GM19395 (cell line): ENCODE measurements around the gene MAGEB6.
"Not testable (repeated sequence)": the region's sequence is repeated elsewhere in the genome, so short reads cannot be mapped to it uniquely, and the experiment has no call there.

ENCODE experiments used
- ATAC-seq: cut with Tn5 transposase; IDR thresholded peaks from one replicate; pipeline ENCODE4 v1.9.1; 2021; ENCODE audit warnings: mild to moderate bottlenecking, moderate library complexity; ENCODE audit not compliant: unreplicated experiment

The MAGEB6 gene, protein sequence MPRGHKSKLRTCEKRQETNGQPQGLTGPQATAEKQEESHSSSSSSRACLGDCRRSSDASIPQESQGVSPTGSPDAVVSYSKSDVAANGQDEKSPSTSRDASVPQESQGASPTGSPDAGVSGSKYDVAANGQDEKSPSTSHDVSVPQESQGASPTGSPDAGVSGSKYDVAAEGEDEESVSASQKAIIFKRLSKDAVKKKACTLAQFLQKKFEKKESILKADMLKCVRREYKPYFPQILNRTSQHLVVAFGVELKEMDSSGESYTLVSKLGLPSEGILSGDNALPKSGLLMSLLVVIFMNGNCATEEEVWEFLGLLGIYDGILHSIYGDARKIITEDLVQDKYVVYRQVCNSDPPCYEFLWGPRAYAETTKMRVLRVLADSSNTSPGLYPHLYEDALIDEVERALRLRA

DNA sequence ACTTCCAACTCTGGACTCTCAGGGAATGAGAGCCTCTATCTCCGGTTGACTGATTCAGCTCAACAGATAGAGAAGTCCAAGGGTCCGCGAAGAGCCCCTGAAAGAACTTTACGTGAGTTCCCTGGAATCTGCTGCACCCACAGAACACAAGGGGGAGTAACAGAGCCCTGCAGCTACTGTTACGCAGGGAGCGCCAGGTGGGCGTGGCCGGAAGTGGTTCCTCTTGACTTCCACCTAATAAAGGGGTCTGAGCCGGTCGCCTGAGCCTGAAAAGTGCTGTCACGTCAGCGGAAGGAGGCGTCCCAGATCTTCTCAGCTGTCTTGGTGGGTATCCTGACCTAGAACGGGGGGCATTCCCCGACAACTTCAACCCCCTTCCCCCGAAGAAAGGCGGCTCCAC lies at the start of gene MAGEB6:
Gene MAGEB6, plus strand, starts transcription at position 237 of the 400 bp plus-strand sequence. CDS start 1,407 bp downstream, outside the sequence.
- no peak for ATAC-seq

DNA sequence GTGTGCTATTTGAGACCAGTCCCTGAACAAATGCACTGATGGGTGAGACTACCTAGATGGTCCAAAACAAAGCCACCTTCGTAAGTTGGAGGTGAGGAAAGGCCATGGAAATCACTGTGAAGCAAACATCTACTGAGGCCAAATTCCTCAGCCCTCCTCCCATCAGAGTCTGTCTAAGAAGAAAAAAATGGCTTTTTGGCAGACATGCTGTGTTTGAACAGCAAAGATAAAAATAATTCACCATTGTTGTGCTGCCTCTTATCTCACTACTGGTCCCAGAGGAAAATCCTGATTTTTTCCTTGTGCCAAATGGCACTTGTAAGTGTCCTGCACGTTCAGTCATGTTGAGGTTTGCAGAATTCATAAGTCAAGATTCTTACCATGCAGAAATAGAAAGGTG lies 46.2 kb upstream of the MAGEB6 start:
- no peak for ATAC-seq

DNA sequence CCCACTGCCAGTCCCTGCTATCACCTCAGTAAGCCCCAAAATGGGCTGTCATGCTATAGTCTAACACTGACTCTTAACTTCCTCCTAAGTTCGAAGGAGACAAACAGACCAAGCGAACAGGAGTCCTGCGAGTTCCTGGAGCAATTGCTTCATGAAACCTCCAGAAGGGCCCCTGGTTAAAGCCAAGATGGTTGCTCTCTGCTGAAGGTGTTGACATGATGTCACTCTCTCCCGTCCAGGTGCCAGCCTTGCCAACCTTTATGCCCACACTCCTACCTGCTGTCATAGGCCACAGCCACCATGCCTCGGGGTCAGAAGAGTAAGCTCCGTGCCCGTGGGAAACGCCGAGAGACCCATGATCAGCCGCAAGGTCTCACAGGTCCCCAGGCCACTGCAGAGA lies 31.9 kb upstream of the MAGEB6 start, which contains the start of gene MAGEB6B:
Gene MAGEB6B, plus strand, starts transcription at position 301 of the 400 bp plus-strand sequence. Its CDS starts 0 bp downstream, at position 301.
- no peak for ATAC-seq

DNA sequence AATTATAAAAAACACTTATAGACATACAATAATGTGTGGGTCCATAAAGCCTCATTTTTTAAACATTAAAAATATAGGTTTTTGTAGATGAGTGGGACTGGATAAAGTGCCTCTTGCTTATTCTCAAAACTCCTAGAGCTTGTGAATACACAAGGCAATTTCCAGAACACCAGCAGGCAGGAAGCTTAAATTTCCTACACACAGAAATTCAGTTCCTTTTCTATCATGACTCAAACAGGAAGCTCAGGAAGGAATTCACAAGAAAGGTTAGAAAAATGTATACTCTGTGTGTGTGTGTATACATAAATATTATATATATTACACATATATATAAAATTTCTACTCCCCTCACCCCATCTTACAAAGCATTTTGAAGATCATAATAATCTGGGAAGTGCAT lies 11.3 kb downstream of the MAGEB6 start:
- no peak for ATAC-seq

DNA sequence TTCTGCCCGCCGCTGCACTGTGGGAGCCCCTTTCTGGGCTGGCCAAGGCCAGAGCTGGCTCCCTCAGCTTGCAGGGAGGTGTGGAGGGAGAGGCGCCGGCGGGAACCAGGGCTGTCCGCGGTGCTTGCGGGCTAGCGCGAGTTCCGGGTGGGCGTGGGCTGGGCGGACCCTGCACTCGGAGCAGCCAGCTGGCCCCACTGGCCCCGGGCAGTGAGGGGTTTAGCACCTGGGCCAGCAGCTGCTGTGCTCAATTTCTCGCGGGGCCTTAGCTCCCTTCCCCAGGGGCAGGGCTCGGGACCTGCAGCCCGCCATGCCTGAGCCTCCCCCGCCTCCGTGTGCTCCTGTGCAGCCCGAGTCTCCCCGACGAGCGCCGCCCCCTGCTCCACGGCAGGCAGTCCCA lies 12.5 kb downstream of the MAGEB6 start:
- not testable (repeated sequence) for ATAC-seq

DNA sequence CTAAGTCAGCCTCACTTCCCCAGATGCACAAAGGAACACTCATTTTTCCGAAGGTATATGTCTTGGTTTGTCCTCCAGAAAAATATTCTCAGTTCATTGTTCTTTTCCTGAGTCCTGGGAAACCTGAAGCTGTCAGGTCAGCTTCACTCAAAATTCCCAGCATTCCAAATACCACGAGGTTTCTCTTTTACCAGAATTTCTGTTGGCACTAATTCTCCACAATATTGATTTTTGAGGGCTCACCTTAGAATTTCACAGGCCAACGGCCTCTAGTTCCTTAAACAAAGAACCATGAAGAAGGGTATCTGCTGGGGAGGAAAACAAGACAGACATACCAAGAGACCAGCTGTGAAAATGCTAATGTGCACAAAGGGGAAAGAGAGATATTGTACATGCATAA lies 15.8 kb downstream of the MAGEB6 start:
- ATAC-seq: no peak

DNA sequence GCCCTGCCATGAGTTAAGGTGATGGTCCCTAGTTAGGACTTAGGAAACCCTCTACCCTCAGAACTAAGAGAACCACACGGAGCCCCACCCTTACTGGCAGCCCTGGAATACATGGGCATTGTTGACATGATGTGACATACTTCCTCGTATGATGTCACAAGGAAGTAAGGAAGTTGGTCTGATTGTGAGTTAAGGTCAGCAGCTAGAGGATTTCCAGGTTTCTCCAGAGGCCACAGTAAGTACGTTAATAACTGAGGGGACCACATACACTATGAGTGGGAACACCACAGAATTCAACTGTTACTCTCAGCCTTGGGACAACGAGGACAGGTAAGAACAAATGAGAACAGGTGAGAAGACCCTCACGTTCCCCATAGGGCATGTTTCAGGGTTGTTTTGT lies 23.6 kb downstream of the MAGEB6 start, which contains the start of gene MAGEB5:
Gene MAGEB5, plus strand, starts transcription at position 301 of the 400 bp plus-strand sequence. CDS start 1,133 bp downstream, outside the sequence.
- no peak for ATAC-seq

DNA sequence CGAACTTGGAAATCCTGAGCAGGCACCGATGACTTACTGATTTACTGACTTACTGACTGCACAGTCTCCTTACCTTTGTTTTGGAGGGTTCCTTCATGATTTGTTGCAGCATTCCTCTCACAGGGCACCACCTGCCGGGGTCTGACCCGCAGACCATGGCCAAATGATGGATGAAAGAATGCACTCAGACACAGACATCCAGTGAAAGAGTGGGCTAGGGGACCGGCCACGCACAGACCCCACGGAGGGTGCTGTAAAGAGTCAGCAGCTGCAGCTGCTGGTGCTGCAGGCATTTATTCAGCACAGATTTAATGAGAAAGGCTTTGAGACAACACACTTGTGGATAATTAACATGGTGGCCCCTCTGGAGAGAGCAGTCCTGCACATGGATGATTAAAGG lies 27.1 kb downstream of the MAGEB6 start:
- ATAC-seq: no peak

DNA sequence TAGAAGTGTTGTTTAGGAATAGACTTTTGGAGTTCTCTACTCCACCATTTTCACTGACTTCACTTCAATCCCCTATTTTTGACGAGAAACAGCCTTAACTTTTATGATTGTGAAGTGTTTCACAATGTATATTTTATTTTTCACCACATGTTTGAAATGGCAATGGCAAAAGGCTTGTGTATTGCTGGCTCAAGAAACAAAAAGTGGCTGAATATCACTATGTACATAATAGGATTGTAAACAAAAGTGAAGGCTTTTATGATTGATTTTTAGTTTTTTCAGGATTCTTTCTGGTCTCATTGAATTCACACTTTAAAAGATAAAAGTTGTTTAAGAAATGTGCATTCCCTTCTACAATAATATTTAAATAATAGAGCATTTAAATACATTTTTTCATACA lies 41.9 kb downstream of the MAGEB6 start:
- no peak for ATAC-seq
